ENCODE results near the gene SH2B3. TPM values are rescaled to one million over a fixed set of nuclear protein-coding genes. Genes with fewer than 3 reads are reported as not detected.

The SH2B3 gene
- total and polyA plus RNA-seq, 2 donors (not counting 3 experiments of a cell fraction or from before 2014, with no cell fraction given) = 63.1 to 97.9 TPM

- TF ChIP-seq POLR2AphosphoS5 (IDR thresholded peaks at IDR 0.05; ENCODE audit: insufficient read depth, low read depth, low read length) (no peak), JUN (IDR thresholded peaks at IDR 0.05; ENCODE audit: borderline replicate concordance, insufficient read depth, insufficient read length, low read depth) (no peak), POLR2A (IDR thresholded peaks at IDR 0.05; ENCODE audit: low read depth, low read length) (peak; percentile 28), FOS (IDR thresholded peaks at IDR 0.05; ENCODE audit: borderline replicate concordance, insufficient read depth, low read length) (no peak)
- DNase-seq (ENCODE audit: low read depth, low spot score) (no peak), FAIRE-seq (peak; percentile 75)
- H3K9me1 ChIP-seq (replicated peaks; ENCODE audit: control insufficient read depth, extremely low read depth, insufficient read depth, low read length) = no peaks in the 10 kb centered on the region
- H3K27ac ChIP-seq (ENCODE audit: insufficient read depth, low read depth, low read length) = peak overlapping the region; percentile 81
- ChIA-PET POLR2A (interaction anchor here (0.6 to 1.6 kb wide), 5 partner anchors 7 to 72 kb away, joined by 5 to 6 read pairs (median 5); no protein-coding TSS in a partner anchor), CTCF (interaction anchor here (0.7 to 16.4 kb wide), 13 partner anchors 8 to 76 kb away, joined by 3 to 464 read pairs (median 5); partner anchors contain the start of gene PHETA1)
- no TSS peak for BruUV-seq (replicated peaks)
- intact Hi-C loops (cut with micrococcal nuclease) (no loop called here), dilution Hi-C loops (cut with MboI; ENCODE audit: extremely low pct_ligation_motif_present, low sequenced_read_pairs) (no loop called here)
- peaks cover 21 to 36% of the 10 kb centered on the region in 2 experiments for H3K36me3 ChIP-seq (ENCODE audit: control insufficient read depth in 2 of 2, extremely low read depth in 1 of 2, insufficient read depth in 2 of 2, low read length in 2 of 2)
- no peaks in the 10 kb centered on the region for H3K27me3 ChIP-seq (ENCODE audit: control insufficient read depth in 2 of 2, insufficient read depth in 2 of 2, low read length in 2 of 2)
- no peak overlapping the region for H3K4me2 ChIP-seq (ENCODE audit: insufficient read depth, low read length)
- H3K4me1 ChIP-seq (ENCODE audit: control insufficient read depth, extremely low read depth, insufficient read depth, low read length) = peaks cover 59% of the 10 kb centered on the region
- peaks cover 74% of the 10 kb centered on the region for H3K79me2 ChIP-seq (ENCODE audit: control insufficient read depth, insufficient read depth, low read length)
- no peaks in the 10 kb centered on the region for H3K9me3 ChIP-seq (replicated peaks; ENCODE audit: control insufficient read depth, insufficient read depth, low read length)
- H3K9ac ChIP-seq (replicated peaks; ENCODE audit: extremely low read depth, insufficient read depth, low read length) = peak overlapping the region; percentile 37
- H2AFZ ChIP-seq (ENCODE audit: low read depth, low read length) = no peak overlapping the region
- no peaks in the 10 kb centered on the region for H4K20me1 ChIP-seq (replicated peaks; ENCODE audit: control insufficient read depth, extremely low read depth, insufficient read depth, low read length)
- no peak overlapping the region for H3K4me3 ChIP-seq (replicated peaks in 1 of 3; ENCODE audit: insufficient read depth in 1 of 3, low read depth in 1 of 3, low read length in 3 of 3)
Measured at GRCh38 chr12:111444925-111445725, 39.4 kb downstream of the SH2B3 start.

Measured in endothelial cell of umbilical vein (primary cell).